Right lobe of liver (tissue), 6 donors: ENCODE data around the gene AGPS. TPM values are rescaled to one million over a fixed set of nuclear protein-coding genes. Genes with fewer than 3 reads are reported as not detected.
A peak's percentile ranks its signal among the peaks of the same experiment; 100 is the strongest.
"Not testable (repeated sequence)": the region's sequence is repeated elsewhere in the genome, so short reads cannot be mapped to it uniquely, and the experiment has no call there.

Experiments
- ATAC-seq, 4 donors: fragments of 200-7000 bp; cut with Tn5 transposase; one replicate each; pipeline ENCODE4 v1.9.1; 2020; ENCODE audit warnings: mild to moderate bottlenecking in 4 of 4, moderate library complexity in 4 of 4
- DNase-seq, 3 donors: peaks; one replicate each; pipeline ENCODE4 v3.0.0-alpha.2; 2020
- H3K27ac ChIP-seq, 3 donors: fragments of 200-600 bp; one replicate each; pipeline ENCODE4 v1.8.0; 2022
- H3K27me3 ChIP-seq, 2 donors: fragments of 200-600 bp; one replicate each; pipeline ENCODE4 v1.8.0; 2022
- H3K36me3 ChIP-seq, 4 donors: fragments of 200-600 bp; sonication (generic) in 1 of 4; one replicate each; pipeline versions ENCODE4 v1.5.1 to v1.8.0; 2017 to 2022; ENCODE audit warnings: control low read depth in 1 of 4
- H3K4me1 ChIP-seq, 4 donors: fragments of 200-600 bp; sonication (generic) in 1 of 4; one replicate each; pipeline versions ENCODE4 v1.5.1 to v1.8.0; 2017 to 2022; ENCODE audit warnings: control low read depth in 1 of 4
- H3K4me3 ChIP-seq, 3 donors: fragments of 200-600 bp; one replicate each; pipeline ENCODE4 v1.8.0; 2022
- H3K9me3 ChIP-seq, 4 donors: fragments of 200-600 bp; sonication (generic) in 1 of 4; one replicate each; pipeline versions ENCODE4 v1.5.1 to v1.8.0; 2017 to 2022; ENCODE audit warnings: control low read depth in 1 of 4
- POLR2A ChIP-seq: fragments of 450-650 bp; IDR thresholded peaks from one replicate; pipeline ENCODE4 v1.6.1; 2017; ENCODE audit warnings: antibody characterized with exemption, mild to moderate bottlenecking
- WGBS: methylation state at CpG from one replicate; pipeline ENCODE4 v1.1.6; 2018; ENCODE audit warnings: low coverage, low lambda C conversion rate; ENCODE audit not compliant: insufficient coverage; ENCODE audit errors: missing lambda C conversion rate; 5-methylcytosine and 5-hydroxymethylcytosine counted together
- intact Hi-C, 2 donors: fragments of 100-400 bp; cut with DNase I; formaldehyde crosslinking; loops; one replicate each; pipeline versions ENCODE4 v1.11.2 to v1.14.1; 2022
- total RNA-seq, 6 experiments: library from RNA; depleted of rRNA in 2 of 6; stranded (reverse); fragments of >200 nt in 2 of 6; fragmentation: NEBNext Ultra II Directional in 3 of 6; extraction: Animal tissue kit (Norgen Biotek cat#: 25700) in 3 of 6; gene quantifications; one replicate each; pipeline versions ENCODE4 v1.1.0 to v1.2.4, GENCODE V29; 2016 to 2023
- TF ChIP-seq, protein P1 (sequence below), 4 donors: fragments of 200-600 bp in 3 of 4; fragments of 450-650 bp in 1 of 4; IDR thresholded peaks; one replicate each; pipeline versions ENCODE4 v1.5.1 to v1.8.0; 2016 to 2022; ENCODE audit warnings: antibody characterized with exemption in 4 of 4, mild to moderate bottlenecking in 2 of 4
- donor health status: DM: no; HTN: yes; CAD: no.
- donor health status: DM: no; HTN: no; CAD: no.
- donor health status: DM: no; HTN: no; CAD: no.
- donor health status: DM: no; HTN: yes; CAD: no.
- donor health status: DM: no; HTN: yes; CAD: no.

Gene AGPS
- total RNA-seq, 6 experiments from 2014 or later: 21.7 to 31.8 (median 26.8) TPM

DNA sequence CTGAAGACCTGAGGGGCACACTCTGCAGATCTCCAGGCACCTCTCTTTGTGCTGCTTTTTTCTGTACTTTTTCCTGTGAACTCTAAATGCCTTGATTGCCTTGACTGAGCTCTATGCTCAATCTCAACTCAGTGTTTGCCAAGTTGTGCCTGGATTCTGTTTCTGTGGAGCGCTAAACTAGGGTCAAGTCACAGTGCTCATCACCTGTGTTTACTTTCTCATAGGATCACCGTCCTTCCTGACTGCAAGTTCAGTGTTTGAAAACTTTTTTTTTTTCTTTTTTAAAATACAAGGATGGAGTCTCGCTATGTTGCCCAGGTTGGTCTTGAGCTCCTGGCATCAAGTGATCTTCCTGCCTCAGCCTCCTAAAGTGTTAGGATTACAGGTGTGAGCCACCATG lies 62.6 kb downstream of the AGPS start:
- Histone ChIP-seq H3K27me3 (no peaks in the 10 kb centered on the region), H3K36me3 (peaks cover 0 to 4% (median 0%) of the 10 kb centered on the region in 4 donors), H3K9me3 (no peaks in the 10 kb centered on the region), H3K4me3 (no peak overlapping the region), H3K27ac (no peak overlapping the region), H3K4me1 (no peaks in the 10 kb centered on the region)
- 64% methylated on average over 3 of the region's 3 CpGs for WGBS
- DNase-seq (no peak), ATAC-seq (peak in 2 of 4 donors; percentile 27 to 37)
- intact Hi-C loops: no loop called here
- TF ChIP-seq POLR2A: no peak
- TF ChIP-seq, protein P1, sequence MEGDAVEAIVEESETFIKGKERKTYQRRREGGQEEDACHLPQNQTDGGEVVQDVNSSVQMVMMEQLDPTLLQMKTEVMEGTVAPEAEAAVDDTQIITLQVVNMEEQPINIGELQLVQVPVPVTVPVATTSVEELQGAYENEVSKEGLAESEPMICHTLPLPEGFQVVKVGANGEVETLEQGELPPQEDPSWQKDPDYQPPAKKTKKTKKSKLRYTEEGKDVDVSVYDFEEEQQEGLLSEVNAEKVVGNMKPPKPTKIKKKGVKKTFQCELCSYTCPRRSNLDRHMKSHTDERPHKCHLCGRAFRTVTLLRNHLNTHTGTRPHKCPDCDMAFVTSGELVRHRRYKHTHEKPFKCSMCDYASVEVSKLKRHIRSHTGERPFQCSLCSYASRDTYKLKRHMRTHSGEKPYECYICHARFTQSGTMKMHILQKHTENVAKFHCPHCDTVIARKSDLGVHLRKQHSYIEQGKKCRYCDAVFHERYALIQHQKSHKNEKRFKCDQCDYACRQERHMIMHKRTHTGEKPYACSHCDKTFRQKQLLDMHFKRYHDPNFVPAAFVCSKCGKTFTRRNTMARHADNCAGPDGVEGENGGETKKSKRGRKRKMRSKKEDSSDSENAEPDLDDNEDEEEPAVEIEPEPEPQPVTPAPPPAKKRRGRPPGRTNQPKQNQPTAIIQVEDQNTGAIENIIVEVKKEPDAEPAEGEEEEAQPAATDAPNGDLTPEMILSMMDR (IDR thresholded peaks at IDR 0.05): no peak

DNA sequence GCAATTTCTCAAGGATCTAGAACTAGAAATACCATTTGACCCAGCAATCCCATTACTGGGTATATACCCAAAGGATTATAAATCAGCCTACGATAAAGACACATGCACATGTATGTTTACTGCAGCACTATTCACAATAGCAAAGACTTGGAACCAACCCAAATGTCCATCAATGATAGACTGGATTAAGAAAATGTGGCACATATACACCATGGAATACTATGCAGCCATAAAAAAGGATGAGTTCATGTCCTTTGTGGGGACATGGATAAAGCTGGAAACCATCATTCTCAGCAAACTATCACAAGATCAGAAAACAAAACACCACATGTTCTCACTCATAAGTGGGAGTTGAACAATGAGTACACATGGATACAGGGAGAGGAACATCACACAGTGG lies 67.2 kb downstream of the AGPS start:
- intact Hi-C loops, H3K36me3 ChIP-seq, ATAC-seq, H3K27me3 ChIP-seq, H3K4me1 ChIP-seq, H3K4me3 ChIP-seq, H3K27ac ChIP-seq, H3K9me3 ChIP-seq, DNase-seq: not testable (repeated sequence)
- 100% methylated on average over 1 of the region's 1 CpG for WGBS

DNA sequence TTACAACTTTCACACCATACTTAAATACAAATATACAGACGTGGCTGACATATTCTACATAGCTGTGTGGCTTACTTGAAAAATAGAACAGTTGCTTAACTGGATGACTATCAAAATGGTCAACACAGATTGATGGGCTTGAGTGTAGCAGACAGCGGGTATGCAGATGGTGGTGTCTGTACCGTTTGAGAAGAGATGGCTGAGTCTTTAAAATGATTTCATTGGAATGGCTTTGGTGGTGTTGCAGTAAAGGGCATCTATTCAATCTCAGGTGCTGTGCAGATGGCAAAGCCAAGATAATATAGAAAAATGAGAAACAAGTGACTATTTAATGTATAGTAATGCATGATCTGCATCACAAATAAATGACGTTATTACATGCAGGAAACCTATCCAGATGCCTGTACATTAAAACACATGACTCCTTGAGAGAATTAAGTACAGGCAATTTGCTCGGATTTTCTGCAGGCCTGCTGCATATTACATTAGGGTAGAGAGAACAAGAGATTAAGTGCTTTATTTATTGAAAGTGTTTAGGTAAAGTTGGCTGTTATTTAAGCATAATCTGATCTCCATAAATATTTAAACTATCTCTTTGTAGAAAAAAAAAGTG lies 68.5 kb downstream of the AGPS start:
- Histone ChIP-seq H3K36me3 (peaks cover 0 to 4% (median 1%) of the 10 kb centered on the region in 4 donors), H3K4me3 (no peak overlapping the region), H3K4me1 (no peaks in the 10 kb centered on the region), H3K9me3 (no peaks in the 10 kb centered on the region), H3K27ac (no peak overlapping the region), H3K27me3 (no peaks in the 10 kb centered on the region)
- ATAC-seq (no peak), DNase-seq (no peak)
- TF ChIP-seq, protein P1 (IDR thresholded peaks at IDR 0.05): no peak
- no peak for TF ChIP-seq POLR2A
- intact Hi-C loops: no loop called here
- 93% methylated on average over 5 of the region's 5 CpGs for WGBS

DNA sequence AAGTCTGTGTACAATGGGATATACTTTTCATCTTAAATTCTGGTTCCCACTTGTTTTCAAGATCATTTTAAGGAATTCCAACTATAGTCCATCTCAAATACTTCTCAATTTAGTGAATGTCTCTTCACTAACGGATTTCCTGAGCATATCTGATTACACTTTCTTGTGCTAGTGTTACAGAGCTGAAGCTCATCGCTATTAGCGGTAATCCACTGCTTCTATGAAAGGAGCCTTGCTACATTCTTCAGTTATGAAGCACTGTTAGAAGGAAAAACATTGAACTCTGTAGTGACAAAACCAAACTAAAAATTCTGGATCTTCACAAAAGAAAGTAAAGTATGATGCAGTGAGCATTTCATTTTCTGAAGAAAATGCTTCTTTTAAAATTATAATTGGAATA lies 72.0 kb downstream of the AGPS start:
- Histone ChIP-seq H3K36me3 (peaks cover 0 to 3% (median 0%) of the 10 kb centered on the region in 4 donors), H3K4me3 (no peak overlapping the region), H3K9me3 (no peaks in the 10 kb centered on the region), H3K4me1 (no peaks in the 10 kb centered on the region), H3K27me3 (no peaks in the 10 kb centered on the region), H3K27ac (no peak overlapping the region)
- ATAC-seq (no peak), DNase-seq (no peak)
- TF ChIP-seq, protein P1 (IDR thresholded peaks at IDR 0.05): no peak
- no peak for TF ChIP-seq POLR2A
- intact Hi-C loops: no loop called here
- 89% methylated on average over 3 of the region's 3 CpGs for WGBS

DNA sequence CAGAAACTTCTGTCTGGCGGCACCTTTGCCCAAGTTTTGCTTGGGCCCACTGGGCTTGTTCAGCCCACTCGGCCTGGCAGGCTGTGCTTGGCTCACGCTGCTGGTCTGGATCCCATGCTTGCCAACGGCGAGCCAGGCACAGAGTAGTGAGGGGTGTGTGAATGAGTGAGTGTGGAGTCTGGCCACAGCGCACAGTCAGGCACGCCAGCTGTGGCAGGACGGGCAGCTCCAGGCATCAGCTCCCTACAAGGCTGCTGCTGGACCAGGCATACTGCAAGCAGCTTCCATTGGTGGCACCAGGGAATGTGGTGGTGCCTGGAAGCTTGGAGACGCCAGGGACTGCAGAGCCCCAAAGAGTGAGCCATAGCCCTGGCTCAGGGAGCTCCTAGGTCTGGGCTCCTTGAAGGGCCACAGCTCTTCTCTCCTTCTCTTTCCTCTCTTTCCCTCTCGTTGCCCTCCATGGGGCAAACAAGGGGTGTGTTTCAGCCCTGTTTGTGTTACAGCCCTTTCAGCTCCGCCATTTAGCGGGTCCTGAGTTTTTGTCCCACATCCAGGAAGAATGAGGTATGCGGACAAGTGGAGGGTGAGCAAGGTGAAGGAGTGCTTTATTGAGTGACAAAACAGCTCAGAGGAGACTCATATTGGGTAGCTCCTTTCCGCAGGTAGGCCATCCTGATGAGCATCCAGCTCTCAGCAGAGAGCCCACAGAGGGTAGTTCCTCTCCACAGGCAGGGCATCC lies 73.0 kb downstream of the AGPS start:
- H3K27me3 ChIP-seq: no peaks in the 10 kb centered on the region
- peaks cover 0 to 2% (median 0%) of the 10 kb centered on the region in 4 donors for H3K9me3 ChIP-seq
- intact Hi-C loops: no loop called here
- H3K36me3 ChIP-seq: peaks cover 0 to 3% (median 0%) of the 10 kb centered on the region in 4 donors
- H3K4me1 ChIP-seq: no peaks in the 10 kb centered on the region
- no peak overlapping the region for H3K4me3 ChIP-seq
- WGBS: 100% methylated on average over 6 of the region's 14 CpGs
- TF ChIP-seq POLR2A: no peak
- TF ChIP-seq, protein P1 (IDR thresholded peaks at IDR 0.05): no peak
- DNase-seq (no peak), ATAC-seq (no peak)
- no peak overlapping the region for H3K27ac ChIP-seq
